OCI-LY7 (cell line): ENCODE results near the gene NOTCH3. TPM values are rescaled to one million over a fixed set of nuclear protein-coding genes. Genes with fewer than 3 reads are reported as not detected.

ENCODE experiments used
- BruUV-seq: library from RNA; stranded (reverse); fragments of 400-500 nt; replicated peaks from 2 replicates; lab custom pipeline; 2021; lab: Mats Ljungman, UMichigan
- CTCF ChIA-PET: fragments of 300-600 bp; sonication (Branson Sonifier 250); formaldehyde crosslinking; loops from one replicate; lab custom pipeline; 2022; ENCODE audit warnings: antibody characterized with exemption; ENCODE audit not compliant: unreplicated experiment; lab: Charles Lee
- POLR2A ChIA-PET: fragments of 300-600 bp; sonication (Branson Sonifier 250); formaldehyde crosslinking; loops from one replicate; lab custom pipeline; 2022; ENCODE audit warnings: antibody characterized with exemption; lab: Charles Lee
- DNase-seq: peaks from one replicate; pipeline ENCODE4 v3.0.0-alpha.2; 2015; ENCODE audit warnings: low spot score
- H2AFZ ChIP-seq: fragments of 200-600 bp; sonication (generic), shearing (Covaris generic); 2 replicates; pipeline ENCODE4 v1.6.1; 2014; ENCODE audit warnings: mild to moderate bottlenecking, antibody characterized with exemption, low read length, moderate library complexity
- H3K27ac ChIP-seq: fragments of 200-600 bp; sonication (generic); 2 replicates; pipeline ENCODE4 v1.5.1; 2014; ENCODE audit warnings: mixed run types, low read depth, mild to moderate bottlenecking, moderate library complexity, low read length, inconsistent platforms; ENCODE audit not compliant: poor library complexity, severe bottlenecking
- H3K36me3 ChIP-seq: fragments of 200-600 bp; sonication (generic); 2 replicates; pipeline ENCODE4 v1.6.1; 2014; ENCODE audit warnings: mild to moderate bottlenecking, antibody characterized with exemption, low read length, moderate library complexity, mixed read lengths; ENCODE audit not compliant: insufficient read depth
- H3K4me1 ChIP-seq: fragments of 200-600 bp; sonication (generic); 2 replicates; pipeline ENCODE4 v1.5.1; 2014; ENCODE audit warnings: mild to moderate bottlenecking, low read length; ENCODE audit not compliant: insufficient read depth, poor library complexity, severe bottlenecking
- H3K4me2 ChIP-seq: fragments of 200-600 bp; sonication (generic); 2 replicates; pipeline ENCODE4 v1.6.1; 2014; ENCODE audit warnings: mild to moderate bottlenecking, low read length
- H3K4me3 ChIP-seq: fragments of 200-600 bp; sonication (generic); 2 replicates; pipeline ENCODE4 v1.5.1; 2014; ENCODE audit warnings: mild to moderate bottlenecking, low read depth, low read length; ENCODE audit not compliant: poor library complexity, severe bottlenecking
- H3K79me2 ChIP-seq: fragments of 200-600 bp; sonication (generic); 2 replicates; pipeline ENCODE4 v1.6.1; 2016; ENCODE audit warnings: low read depth, mild to moderate bottlenecking, low read length, moderate library complexity, mixed read lengths; ENCODE audit not compliant: insufficient read depth
- H3K9me2 ChIP-seq: fragments of 200-600 bp; sonication (generic); 2 replicates; pipeline ENCODE4 v1.6.1; 2016; ENCODE audit warnings: mild to moderate bottlenecking, low read length, mixed read lengths; ENCODE audit not compliant: insufficient read depth
- H3K9me3 ChIP-seq: fragments of 200-600 bp; sonication (generic); 2 replicates; pipeline ENCODE4 v1.6.1; 2014; ENCODE audit warnings: mild to moderate bottlenecking, mixed run types, low read length, mixed read lengths
- H4K20me1 ChIP-seq: fragments of 200-600 bp; sonication (generic); 2 replicates; pipeline ENCODE4 v1.6.1; 2014; ENCODE audit warnings: mild to moderate bottlenecking, antibody characterized with exemption, low read length, moderate library complexity, mixed read lengths; ENCODE audit not compliant: insufficient read depth
- EZH2phosphoT487 ChIP-seq: fragments of 200-600 bp; sonication (generic); IDR thresholded peaks from 2 replicates; pipeline ENCODE4 v1.6.1; 2018; ENCODE audit warnings: low read depth, borderline replicate concordance, mild to moderate bottlenecking, mixed run types, antibody characterized with exemption, low read length, moderate library complexity, mixed read lengths
- intact Hi-C: fragments of 100-400 bp; cut with micrococcal nuclease; formaldehyde crosslinking; loops from one replicate; pipeline ENCODE4 v1.10.0; 2022; ENCODE audit not compliant: unreplicated experiment
- total RNA-seq, 2 experiments: library from RNA; depleted of rRNA in 1 of 2; stranded (reverse); fragments of >200 nt in 1 of 2; shearing (Covaris generic) in 1 of 2; gene quantifications; 2 replicates each; pipeline ENCODE4 v1.2.3, GENCODE V29; 2014 to 2022
- TF ChIP-seq, protein P1 (sequence below): fragments of 200-600 bp; sonication (generic); conservative IDR thresholded peaks from 2 replicates; pipeline ENCODE4 v1.5.1; 2014; ENCODE audit warnings: mild to moderate bottlenecking, antibody characterized with exemption, low read length, moderate library complexity, mixed read lengths

NOTCH3 gene
- total RNA-seq, 2 experiments from 2014 or later, result 0.25 TPM; not detected in 1

GRCh38 chr19:15185188-15185587, 15.6 kb downstream of the NOTCH3 start:
- Histone ChIP-seq H3K9me2 (no peaks in the 10 kb centered on the region), H3K4me3 (no peak overlapping the region), H4K20me1 (no peaks in the 10 kb centered on the region), H2AFZ (no peak overlapping the region), H3K9me3 (no peaks in the 10 kb centered on the region), H3K36me3 (no peaks in the 10 kb centered on the region), H3K27ac (no peak overlapping the region), H3K4me1 (peaks cover 8% of the 10 kb centered on the region), H3K79me2 (no peaks in the 10 kb centered on the region), H3K4me2 (no peak overlapping the region)
- intact Hi-C loops, result no loop called here
- no peak for TF ChIP-seq EZH2phosphoT487
- TF ChIP-seq, protein P1, sequence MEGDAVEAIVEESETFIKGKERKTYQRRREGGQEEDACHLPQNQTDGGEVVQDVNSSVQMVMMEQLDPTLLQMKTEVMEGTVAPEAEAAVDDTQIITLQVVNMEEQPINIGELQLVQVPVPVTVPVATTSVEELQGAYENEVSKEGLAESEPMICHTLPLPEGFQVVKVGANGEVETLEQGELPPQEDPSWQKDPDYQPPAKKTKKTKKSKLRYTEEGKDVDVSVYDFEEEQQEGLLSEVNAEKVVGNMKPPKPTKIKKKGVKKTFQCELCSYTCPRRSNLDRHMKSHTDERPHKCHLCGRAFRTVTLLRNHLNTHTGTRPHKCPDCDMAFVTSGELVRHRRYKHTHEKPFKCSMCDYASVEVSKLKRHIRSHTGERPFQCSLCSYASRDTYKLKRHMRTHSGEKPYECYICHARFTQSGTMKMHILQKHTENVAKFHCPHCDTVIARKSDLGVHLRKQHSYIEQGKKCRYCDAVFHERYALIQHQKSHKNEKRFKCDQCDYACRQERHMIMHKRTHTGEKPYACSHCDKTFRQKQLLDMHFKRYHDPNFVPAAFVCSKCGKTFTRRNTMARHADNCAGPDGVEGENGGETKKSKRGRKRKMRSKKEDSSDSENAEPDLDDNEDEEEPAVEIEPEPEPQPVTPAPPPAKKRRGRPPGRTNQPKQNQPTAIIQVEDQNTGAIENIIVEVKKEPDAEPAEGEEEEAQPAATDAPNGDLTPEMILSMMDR, result no peak
- DNase-seq, result no peak
- POLR2A ChIA-PET, result interaction anchor here (0.5 kb wide), 1 partner anchor 308 kb away, joined by 3 read pairs; no protein-coding TSS in a partner anchor
- CTCF ChIA-PET, result no interaction called here
- BruUV-seq, result no TSS peak

DNA sequence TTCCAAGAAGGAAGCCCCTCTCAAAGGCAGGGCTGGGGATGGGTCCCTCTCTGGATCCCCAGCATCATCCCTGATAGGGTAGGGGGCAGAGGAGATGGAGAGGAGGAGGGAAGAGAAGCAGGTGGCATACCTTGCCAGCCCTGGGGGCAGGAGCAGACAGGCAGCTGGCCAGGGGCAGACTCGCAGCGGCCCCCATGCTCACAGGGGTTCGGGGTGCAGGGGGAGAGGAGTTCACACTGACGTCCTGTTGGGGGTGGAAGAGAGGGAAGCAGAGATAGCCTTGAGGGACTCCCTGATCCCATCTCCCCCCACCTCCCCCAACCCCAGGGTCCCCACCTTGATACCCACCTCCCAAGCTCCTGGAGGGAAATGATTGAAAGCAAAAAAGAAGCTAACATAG, 16.0 kb downstream of the NOTCH3 start:
- CTCF ChIA-PET, result no interaction called here
- intact Hi-C loops, result no loop called here

GRCh38 chr19:15181394-15181793, 19.4 kb downstream of the NOTCH3 start:
- no peak overlapping the region for H2AFZ ChIP-seq

More for the DNA sequence above, 16.0 kb downstream of the NOTCH3 start:
- no peak for DNase-seq
- no peak for TF ChIP-seq EZH2phosphoT487
- TF ChIP-seq, protein P1, result no peak
- no peaks in the 10 kb centered on the region for H3K36me3 ChIP-seq
- peaks cover 8% of the 10 kb centered on the region for H3K4me1 ChIP-seq
- no peaks in the 10 kb centered on the region for H3K79me2 ChIP-seq
- no TSS peak for BruUV-seq
- no peak overlapping the region for H3K4me2 ChIP-seq
- H3K27ac ChIP-seq, result no peak overlapping the region
- no peak overlapping the region for H2AFZ ChIP-seq
- H3K9me3 ChIP-seq, result no peaks in the 10 kb centered on the region
- no peaks in the 10 kb centered on the region for H4K20me1 ChIP-seq
- H3K4me3 ChIP-seq, result no peak overlapping the region
- POLR2A ChIA-PET, result interaction anchor here (0.5 kb wide), 2 partner anchors 30 to 307 kb away, joined by 3 read pairs; no protein-coding TSS in a partner anchor
- no peaks in the 10 kb centered on the region for H3K9me2 ChIP-seq

More at GRCh38 chr19:15181394-15181793, 19.4 kb downstream of the NOTCH3 start:
- no TSS peak for BruUV-seq
- Histone ChIP-seq H4K20me1 (no peaks in the 10 kb centered on the region), H3K9me2 (no peaks in the 10 kb centered on the region), H3K4me1 (peaks cover 8% of the 10 kb centered on the region), H3K79me2 (no peaks in the 10 kb centered on the region), H3K4me3 (no peak overlapping the region), H3K27ac (no peak overlapping the region), H3K4me2 (peak overlapping the region; percentile 26; the same call in 1 of the 2 replicates), H3K9me3 (no peaks in the 10 kb centered on the region), H3K36me3 (no peaks in the 10 kb centered on the region)
- intact Hi-C loops, result no loop called here
- CTCF ChIA-PET, result interaction anchor here (0.9 kb wide), 1 partner anchor 50 kb away, joined by 4 read pairs; no protein-coding TSS in a partner anchor
- TF ChIP-seq EZH2phosphoT487, result no peak
- TF ChIP-seq, protein P1, result no peak
- POLR2A ChIA-PET, result no interaction called here
- DNase-seq, result no peak
